B cell (primary cell): Measurements from ENCODE around the gene DCUN1D2.

Experiments
- CTCF ChIP-seq: fragments of 200-600 bp; IDR thresholded peaks from one replicate; pipeline ENCODE4 v1.8.0; 2022; ENCODE audit warnings: antibody characterized with exemption, mild to moderate bottlenecking
- EZH2 ChIP-seq: IDR thresholded peaks from 2 replicates; pipeline ENCODE4 v1.6.1; 2012; ENCODE audit warnings: borderline replicate concordance, low read depth, mild to moderate bottlenecking, moderate library complexity, low read length; ENCODE audit not compliant: insufficient read depth, poor library complexity, severe bottlenecking

- TF ChIP-seq EZH2 (no peak), CTCF (no peak)
Observed at GRCh38 chr13:113419531-113420193, 70.8 kb downstream of the DCUN1D2 start.
